Mucosa of descending colon (tissue), 3 donors: ENCODE results near the gene IGF2BP3. TPM values are rescaled to one million over a fixed set of nuclear protein-coding genes. Genes with fewer than 3 reads are reported as not detected.

ENCODE experiments used
- ATAC-seq: fragments of 200-7000 bp; cut with Tn5 transposase; one replicate; pipeline ENCODE4 v1.9.1; 2020; ENCODE audit warnings: mild to moderate bottlenecking, moderate library complexity
- DNase-seq, 3 donors: peaks; one replicate each; pipeline ENCODE4 v3.0.0-alpha.2; 2020
- H3K36me3 ChIP-seq: fragments of 200-600 bp; one replicate; pipeline ENCODE4 v1.8.0; 2021; ENCODE audit warnings: low read depth, mild to moderate bottlenecking
- H3K4me1 ChIP-seq: fragments of 200-600 bp; one replicate; pipeline ENCODE4 v1.8.0; 2021; ENCODE audit warnings: low read depth, mild to moderate bottlenecking
- H3K4me3 ChIP-seq: fragments of 200-600 bp; one replicate; pipeline ENCODE4 v1.8.0; 2021; ENCODE audit warnings: mild to moderate bottlenecking
- H3K9me3 ChIP-seq: fragments of 200-600 bp; one replicate; pipeline ENCODE4 v1.8.0; 2021; ENCODE audit warnings: mild to moderate bottlenecking
- intact Hi-C, 2 donors: fragments of 100-400 bp; cut with DNase I in 1 of 2; cut with micrococcal nuclease in 1 of 2; formaldehyde crosslinking; loops; one replicate each; pipeline versions ENCODE4 v1.11.0 to v1.11.1; 2022; cut with DNase I, micrococcal nuclease
- total RNA-seq, 3 donors: library from RNA; stranded (reverse); fragmentation: NEBNext Ultra II Directional in 2 of 3; extraction: Animal tissue kit (Norgen Biotek cat#: 25700) in 2 of 3; gene quantifications; one replicate each; pipeline versions ENCODE4 v1.2.1 to v1.2.4, GENCODE V29; 2021 to 2023
- TF ChIP-seq, protein P1 (sequence below): fragments of 200-600 bp; IDR thresholded peaks from one replicate; pipeline ENCODE4 v1.8.0; 2022; ENCODE audit warnings: antibody characterized with exemption, mild to moderate bottlenecking
- donor health status: DM: no; HTN: no; CAD: no; lungs with moderate emphysema.
- donor health status: DM: no; HTN: no; CAD: no.
- donor health status: DM: no; HTN: yes; CAD: no.

IGF2BP3 gene
- total RNA-seq, 3 donors from 2014 or later, result 0.79 TPM; not detected in 2

DNA sequence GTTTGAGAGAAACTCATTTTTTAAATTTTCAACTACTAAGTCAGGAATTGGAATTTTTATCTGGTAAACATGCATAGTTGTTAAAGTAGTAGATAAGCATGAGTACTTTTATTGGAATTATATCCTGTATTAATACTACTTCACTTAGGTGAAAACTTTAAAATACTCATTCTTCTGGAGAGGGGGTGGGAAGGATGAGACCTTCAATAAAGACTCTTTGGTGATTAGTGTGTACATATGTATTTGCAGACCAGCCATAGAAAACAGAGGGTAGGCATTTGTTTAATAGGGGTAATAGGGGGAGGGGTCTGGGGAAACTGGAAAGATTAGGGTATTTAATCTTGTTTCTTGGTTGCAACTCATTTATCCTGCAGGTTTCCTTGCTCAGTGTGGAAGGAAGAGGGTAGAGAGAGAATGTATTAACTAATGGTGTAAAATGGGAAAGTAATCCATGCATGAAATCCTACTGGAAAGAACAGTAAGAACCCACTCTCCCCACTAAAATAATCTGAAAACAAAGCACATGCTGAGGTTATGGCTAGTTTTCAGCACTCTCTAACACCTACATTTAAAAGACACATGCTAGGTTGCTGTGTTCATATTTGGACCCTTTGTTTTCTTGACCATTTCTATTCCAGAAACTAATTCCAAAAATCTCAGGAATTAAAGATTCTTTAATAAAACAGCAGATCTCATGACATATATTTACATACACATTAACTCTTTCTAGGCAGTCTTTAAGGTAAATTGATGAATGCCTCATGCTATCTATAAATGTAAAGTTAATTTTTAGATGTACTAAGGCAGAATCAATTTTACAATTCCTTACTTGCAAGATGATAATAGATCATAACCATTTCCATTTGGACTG lies 6.2 kb upstream of the IGF2BP3 start:
- Histone ChIP-seq H3K9me3 (no peaks in the 10 kb centered on the region), H3K36me3 (no peaks in the 10 kb centered on the region), H3K4me1 (peaks cover 19% of the 10 kb centered on the region), H3K4me3 (no peak overlapping the region)
- intact Hi-C loops, result no loop called here
- ATAC-seq, result no peak
- no peak for DNase-seq
- TF ChIP-seq, protein P1, sequence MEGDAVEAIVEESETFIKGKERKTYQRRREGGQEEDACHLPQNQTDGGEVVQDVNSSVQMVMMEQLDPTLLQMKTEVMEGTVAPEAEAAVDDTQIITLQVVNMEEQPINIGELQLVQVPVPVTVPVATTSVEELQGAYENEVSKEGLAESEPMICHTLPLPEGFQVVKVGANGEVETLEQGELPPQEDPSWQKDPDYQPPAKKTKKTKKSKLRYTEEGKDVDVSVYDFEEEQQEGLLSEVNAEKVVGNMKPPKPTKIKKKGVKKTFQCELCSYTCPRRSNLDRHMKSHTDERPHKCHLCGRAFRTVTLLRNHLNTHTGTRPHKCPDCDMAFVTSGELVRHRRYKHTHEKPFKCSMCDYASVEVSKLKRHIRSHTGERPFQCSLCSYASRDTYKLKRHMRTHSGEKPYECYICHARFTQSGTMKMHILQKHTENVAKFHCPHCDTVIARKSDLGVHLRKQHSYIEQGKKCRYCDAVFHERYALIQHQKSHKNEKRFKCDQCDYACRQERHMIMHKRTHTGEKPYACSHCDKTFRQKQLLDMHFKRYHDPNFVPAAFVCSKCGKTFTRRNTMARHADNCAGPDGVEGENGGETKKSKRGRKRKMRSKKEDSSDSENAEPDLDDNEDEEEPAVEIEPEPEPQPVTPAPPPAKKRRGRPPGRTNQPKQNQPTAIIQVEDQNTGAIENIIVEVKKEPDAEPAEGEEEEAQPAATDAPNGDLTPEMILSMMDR, result no peak

DNA sequence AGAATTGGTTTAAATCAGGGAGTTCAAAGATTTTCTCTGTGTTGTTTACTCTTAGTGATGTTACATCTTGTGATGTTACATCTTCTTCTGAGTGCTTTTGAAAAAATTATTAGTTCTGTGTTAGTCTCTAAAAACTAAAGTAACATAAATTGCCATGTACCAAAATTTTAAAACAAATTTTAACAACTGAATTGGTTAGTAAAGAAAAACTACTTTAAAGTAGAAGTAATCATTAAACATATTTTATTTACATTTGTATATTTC lies 5.2 kb upstream of the IGF2BP3 start:
- Histone ChIP-seq H3K9me3 (no peaks in the 10 kb centered on the region), H3K4me3 (no peak overlapping the region), H3K4me1 (peaks cover 26% of the 10 kb centered on the region), H3K36me3 (no peaks in the 10 kb centered on the region)
- intact Hi-C loops, result no loop called here
- DNase-seq, result no peak
- TF ChIP-seq, protein P1, result no peak
- no peak for ATAC-seq

DNA sequence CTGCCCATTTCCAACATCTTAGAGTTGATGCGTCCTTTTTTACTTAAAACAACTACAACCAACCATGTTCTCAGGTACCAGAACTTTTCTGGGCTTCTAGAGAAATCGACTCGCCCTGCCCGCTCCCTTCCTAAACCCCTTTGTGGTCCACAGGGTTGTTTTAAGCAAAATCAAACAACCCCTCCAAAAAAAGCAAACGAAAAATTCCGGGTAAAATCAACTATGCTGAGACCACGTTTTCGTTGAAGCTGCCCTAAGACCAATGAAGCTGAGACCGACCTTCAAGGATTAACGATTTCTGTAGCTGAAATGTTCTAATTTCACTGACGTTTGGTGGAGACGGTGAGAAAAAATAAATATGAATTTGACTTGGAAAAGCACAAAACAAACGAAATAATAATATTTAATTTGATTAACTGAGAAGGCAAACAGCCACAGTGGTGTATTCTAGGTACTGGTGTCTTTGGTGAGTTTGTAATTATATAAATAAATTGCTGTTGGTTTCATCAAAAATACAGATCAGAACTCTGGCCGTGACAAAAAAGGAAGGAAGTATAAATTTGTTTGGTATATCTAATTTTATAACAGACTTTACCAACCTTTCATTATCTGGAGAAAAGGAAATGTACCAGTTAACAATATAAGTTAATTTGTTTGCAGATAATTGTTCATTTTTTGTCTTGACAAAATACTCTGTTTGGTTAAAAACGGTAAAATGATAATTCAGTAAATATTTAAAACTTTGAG lies 4.7 kb upstream of the IGF2BP3 start:
- no peak for ATAC-seq

DNA sequence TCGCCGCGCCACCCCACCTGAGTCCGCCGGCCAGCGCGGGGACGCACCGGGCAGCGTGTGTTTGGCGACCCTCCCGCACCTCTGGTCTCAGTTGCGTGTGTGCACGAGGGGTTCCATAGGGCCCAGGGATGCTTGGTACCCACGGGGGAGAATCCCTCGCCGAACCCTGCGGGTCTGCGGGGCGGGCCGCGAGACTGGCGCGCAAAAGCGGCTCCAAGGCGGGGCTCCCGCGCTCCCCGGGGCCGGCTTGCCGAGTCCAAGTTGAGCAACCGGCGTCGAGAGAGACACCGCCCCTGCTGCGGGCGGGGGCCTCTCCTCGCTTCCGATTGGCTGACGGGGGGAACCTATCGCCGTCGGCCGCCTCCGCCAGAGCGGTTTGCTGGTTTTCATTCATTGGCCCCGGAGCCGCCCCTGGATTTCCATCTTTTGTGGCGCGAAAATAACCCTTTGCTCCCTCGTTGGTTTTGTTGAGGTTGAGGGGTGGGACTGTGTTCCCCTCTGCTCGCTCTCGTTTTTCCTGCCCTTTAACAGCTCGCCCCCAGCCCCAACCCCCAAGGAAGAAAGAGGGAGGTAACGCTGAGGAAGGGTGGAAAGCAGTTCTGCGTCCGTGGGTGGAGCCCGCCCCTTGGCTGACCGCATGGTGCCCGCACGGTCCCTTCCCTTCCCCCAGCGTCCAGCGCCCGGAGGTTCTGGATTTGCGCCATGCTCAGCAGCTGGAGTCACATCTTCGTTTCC lies 4.0 kb upstream of the IGF2BP3 start:
- peaks cover 38% of the 10 kb centered on the region for H3K4me1 ChIP-seq
- H3K9me3 ChIP-seq, result no peaks in the 10 kb centered on the region
- intact Hi-C loops, result no loop called here
- TF ChIP-seq, protein P1, result no peak
- peak; percentile 72 to 86 (median 81) for DNase-seq
- ATAC-seq, result peak; percentile 96
- no peaks in the 10 kb centered on the region for H3K36me3 ChIP-seq
- no peak overlapping the region for H3K4me3 ChIP-seq

More for the DNA sequence above, 4.7 kb upstream of the IGF2BP3 start:
- Histone ChIP-seq H3K9me3 (no peaks in the 10 kb centered on the region), H3K4me1 (peaks cover 31% of the 10 kb centered on the region), H3K4me3 (no peak overlapping the region), H3K36me3 (no peaks in the 10 kb centered on the region)
- DNase-seq, result no peak
- TF ChIP-seq, protein P1, result no peak
- intact Hi-C loops, result no loop called here

DNA sequence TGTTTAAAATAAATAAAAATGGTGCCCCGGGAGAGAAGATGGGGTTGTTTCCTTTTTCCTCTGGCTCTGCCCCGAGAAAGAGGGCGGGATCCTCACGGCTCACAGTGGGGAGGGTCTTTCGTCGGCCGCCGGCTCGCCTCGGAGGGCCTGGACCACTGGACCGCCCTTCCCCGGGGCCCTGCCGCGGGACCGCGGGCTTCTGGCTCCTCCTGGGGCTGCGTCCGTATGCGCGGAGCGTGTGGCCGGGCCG lies 3.5 kb upstream of the IGF2BP3 start:
- intact Hi-C loops, result no loop called here
- no peak overlapping the region for H3K4me3 ChIP-seq
- peak; percentile 24 for ATAC-seq
- H3K9me3 ChIP-seq, result no peaks in the 10 kb centered on the region
- DNase-seq, result no peak
- H3K36me3 ChIP-seq, result no peaks in the 10 kb centered on the region
- H3K4me1 ChIP-seq, result peaks cover 43% of the 10 kb centered on the region
- TF ChIP-seq, protein P1, result no peak
